HG02943 (cell line): ENCODE results near the gene CRKL.
"Not testable (repeated sequence)": the region's sequence is repeated elsewhere in the genome, so short reads cannot be mapped to it uniquely, and the experiment has no call there.

Experiments
- ATAC-seq: cut with Tn5 transposase; IDR thresholded peaks from one replicate; pipeline ENCODE4 v1.9.1; 2021; ENCODE audit warnings: mild to moderate bottlenecking, low read depth, moderate library complexity; ENCODE audit not compliant: unreplicated experiment

Gene CRKL

DNA sequence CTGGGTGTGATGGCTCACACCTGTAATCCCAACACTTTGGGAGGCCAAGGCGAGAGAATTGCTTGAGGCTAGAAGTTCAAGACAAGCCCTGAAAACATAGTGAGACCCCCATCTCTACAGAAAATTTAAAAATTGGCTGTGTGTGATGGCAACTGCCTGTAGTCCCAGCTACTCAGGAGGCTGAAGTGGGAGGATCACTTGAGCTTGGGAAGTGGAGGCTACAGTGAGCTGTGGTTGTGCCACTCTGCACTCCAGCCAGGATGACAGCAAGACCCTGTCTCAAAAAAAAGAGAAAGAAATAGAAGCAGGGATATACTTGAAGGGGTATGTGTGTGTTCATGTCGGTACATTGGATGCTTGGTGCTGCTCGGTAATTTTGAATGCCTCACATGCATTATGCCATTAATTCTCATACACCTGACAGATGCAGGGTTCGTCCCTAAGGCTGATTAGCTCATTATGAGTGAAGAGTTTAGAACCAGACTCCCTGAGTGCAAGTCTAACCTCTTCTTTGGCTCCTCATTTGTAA is 14.0 kb downstream of the CRKL start:
- ATAC-seq, result no peak

DNA sequence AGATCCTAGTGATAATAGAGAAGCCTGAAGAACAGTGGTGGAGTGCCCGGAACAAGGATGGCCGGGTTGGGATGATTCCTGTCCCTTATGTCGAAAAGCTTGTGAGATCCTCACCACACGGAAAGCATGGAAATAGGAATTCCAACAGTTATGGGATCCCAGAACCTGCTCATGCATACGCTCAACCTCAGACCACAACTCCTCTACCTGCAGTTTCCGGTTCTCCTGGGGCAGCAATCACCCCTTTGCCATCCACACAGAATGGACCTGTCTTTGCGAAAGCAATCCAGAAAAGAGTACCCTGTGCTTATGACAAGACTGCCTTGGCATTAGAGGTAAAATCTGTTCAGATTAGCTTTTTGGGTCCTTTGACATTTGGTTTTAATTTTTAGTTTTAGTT is 16.7 kb downstream of the CRKL start:
- no peak for ATAC-seq

- ATAC-seq, result not testable (repeated sequence)
Observed at GRCh38 chr22:20935049-20935448, 17.8 kb downstream of the CRKL start.

GRCh38 chr22:20935780-20936539 is 18.8 kb downstream of the CRKL start:
- not testable (repeated sequence) for ATAC-seq

DNA sequence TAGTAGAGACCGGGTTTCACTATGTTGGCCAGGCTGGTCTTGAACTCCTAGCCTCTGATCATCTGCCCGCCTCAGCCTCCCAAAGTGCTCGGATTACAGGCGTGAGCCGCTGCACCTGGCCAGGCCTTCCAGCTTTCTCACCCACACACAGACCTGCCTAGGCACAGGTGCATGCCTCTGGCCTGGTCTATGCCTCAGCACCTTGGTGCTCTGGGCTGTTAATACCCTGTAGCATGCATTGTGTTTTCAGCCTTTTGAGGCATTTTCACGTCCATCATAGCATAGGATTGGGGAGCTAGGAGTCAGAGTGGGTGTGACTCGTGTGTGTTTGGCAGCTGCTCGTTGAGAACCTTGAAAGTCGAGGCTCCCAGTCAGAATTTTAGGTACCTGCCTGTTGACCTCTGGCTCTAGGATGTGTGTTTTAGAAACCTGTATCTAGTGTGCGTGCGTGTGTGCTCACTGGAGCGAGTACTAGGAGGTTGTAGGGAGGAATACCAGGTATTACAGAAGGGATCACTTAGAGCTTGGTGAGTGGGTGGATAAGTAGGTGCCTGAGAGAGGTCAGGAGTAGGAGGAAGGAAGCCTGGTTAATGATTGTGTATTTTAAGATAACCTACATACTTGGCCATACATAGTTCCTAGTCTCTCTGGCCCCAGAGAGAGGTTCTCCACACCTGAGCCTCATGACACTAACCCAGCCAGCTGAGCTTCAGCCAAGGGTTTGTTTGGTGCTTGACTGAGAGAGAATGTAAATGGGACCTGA is 20.0 kb downstream of the CRKL start:
- ATAC-seq, result no peak

GRCh38 chr22:20937794-20938671 is 20.8 kb downstream of the CRKL start:
- ATAC-seq, result no peak

DNA sequence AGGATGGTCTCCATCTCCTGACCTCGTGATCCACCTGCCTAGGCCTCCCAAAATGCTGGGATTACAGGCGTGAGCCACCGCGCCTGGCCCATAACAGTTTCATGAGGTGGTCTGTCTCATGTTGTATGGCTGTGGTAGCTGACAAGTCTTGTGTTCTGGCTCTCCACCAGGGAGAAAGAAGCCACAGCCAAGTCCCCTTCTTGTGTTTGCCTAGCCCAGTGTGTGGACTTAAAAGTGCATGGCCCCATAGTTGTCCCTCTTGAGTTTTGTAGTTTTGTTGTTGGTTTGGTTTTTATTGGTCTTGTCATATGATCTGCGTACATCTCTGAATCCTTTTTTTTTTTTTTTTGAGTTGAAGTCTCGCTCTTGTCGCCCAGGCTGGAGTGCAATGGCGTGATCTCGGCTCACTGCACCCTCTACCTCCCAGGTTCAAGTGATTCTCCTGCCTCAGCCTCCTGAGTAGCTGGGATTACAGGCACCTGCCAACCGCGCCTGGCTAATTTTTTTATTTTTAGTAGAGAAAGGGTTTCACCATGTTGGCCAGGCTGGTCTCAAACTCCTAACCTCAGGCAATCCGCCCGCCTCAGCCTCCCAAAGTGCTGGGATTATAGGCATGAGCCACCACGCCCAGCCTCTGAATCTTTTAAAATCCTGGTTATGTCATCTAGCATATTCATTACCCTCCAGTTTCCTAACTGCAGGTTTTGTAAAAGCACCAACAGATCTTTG is 22.4 kb downstream of the CRKL start:
- ATAC-seq, result not testable (repeated sequence)

DNA sequence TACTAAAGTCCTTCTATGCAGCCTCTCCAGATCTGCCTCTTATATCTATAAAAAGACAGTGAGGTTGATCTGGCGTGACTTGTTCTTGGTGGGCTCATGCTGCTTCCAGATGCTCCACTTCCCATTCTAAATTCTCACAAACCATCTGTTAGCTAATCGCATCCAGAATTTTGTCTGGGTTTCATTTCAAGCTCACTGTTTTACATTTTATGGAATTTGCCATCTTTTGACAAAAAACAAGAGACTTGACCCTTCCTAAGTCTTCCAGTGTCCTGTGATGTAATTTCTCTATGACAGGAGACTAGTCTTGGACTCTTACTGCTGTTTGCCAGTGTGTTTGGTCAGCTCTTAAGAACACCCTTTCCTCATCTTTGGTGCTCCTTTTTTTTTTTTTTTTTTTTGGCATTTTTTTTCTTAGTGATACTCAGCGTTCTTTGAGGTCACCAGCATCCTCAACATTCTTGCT is 23.0 kb downstream of the CRKL start:
- ATAC-seq, result no peak

DNA sequence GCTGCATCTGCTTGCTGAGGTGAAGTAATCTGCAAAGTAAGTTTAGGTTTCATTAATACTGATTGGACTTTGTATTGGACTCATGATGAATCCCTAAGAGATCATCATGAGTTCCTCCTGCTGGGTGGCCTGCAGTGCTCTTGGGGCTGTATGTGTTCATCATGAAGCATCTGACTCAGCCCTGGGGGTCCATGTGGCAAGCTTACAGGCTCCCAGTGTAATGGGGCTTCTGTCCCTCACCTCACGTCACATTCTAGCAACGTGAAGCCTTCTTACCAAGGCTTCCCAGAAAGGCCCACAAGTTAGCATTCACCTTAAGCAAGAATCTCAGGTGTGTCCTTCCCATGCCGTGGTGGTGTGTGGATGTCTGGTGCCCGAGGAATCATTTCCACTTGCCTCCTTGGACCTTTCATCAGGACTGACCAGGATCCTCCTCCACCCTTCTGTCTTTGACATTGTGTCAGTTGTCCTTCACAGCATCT is 23.7 kb downstream of the CRKL start:
- ATAC-seq, result no peak

DNA sequence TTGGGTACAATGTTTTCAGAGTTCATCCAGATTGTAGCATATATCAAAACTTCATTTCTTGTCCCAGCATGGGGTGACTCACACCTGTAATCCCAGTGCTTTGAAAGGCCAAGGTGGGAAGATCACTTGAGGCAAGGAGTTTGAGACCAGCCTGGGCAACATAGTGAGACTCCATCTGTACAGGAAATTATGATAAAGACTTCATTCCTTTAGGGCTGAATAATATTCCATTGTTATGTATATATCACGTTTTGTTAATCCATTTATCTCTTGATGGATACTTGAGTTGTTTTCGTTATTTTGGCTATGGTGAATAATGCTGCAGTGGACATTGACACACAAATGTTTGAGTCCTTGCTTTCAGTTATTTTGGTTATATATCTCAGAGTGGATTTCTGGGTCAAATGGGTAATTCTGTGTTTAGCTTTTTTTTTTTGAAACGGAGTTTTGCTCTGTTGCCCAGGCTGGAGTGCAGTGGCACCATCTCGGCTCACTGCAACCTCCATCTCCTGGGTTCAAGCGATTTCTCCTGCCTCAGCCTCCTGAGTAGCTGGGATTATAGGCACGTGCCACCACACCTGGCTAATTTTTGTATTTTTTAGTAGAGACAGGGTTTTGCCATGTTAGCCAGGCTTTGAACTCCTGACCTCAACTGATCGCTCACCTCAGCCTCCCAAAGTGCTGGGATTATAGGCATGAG is 25.1 kb downstream of the CRKL start:
- not testable (repeated sequence) for ATAC-seq

DNA sequence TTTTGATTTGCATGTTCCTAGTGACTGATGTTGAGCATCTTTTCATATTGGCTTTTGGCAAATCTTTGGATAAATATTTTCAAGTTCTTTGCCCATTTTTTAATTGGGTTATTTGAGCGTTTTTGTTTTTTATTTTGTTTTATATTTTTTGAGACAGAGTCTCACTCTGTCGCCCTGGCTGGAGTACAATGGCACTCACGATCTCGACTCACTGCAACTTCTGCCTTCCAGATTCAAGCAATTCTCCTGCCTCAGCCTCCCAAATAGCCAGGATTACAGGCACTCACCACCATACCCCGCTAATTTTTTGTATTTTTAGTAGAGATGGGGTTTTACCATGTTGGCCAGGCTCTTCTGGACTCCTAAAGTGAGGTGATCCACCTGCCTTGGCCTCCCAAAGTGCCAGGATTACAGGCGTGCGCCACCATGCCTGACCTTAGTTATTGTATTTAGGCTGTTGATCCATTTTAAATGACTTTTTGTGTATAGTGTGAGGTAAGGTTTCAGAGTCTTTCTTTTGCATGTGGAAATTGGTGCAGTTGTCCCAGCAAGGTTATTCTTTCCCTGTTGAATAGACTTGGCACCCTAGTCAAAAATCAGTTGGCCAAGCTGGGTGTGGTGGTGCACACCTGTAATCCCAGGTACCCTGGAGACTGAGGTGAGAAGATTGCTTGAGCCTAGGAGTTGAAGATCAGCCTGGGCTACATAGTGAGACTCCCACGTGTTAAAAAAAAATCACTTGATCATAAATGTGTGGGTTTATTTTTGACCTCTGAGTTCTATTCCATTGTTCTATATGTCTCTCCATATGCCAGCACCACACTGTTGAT is 26.1 kb downstream of the CRKL start:
- ATAC-seq, result no peak

DNA sequence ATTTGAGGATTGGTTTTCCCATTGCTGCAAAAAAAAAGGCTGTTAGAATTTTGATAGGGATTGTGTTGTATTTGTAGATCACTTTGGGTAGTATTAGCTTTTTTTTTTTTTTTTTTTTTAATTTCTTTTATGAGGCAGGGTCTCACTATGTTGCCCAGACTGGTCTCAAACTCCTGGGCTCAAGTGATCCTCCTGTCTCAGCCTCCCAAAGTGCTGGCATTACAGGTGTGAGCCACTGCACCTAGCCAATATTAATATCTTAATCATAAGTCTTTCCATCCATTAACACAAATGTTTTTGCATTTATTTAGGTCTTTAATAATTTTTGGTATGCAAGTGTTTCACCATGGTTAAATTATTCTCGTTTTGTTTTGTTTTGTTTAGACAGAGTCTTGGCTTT is 26.8 kb downstream of the CRKL start:
- no peak for ATAC-seq

DNA sequence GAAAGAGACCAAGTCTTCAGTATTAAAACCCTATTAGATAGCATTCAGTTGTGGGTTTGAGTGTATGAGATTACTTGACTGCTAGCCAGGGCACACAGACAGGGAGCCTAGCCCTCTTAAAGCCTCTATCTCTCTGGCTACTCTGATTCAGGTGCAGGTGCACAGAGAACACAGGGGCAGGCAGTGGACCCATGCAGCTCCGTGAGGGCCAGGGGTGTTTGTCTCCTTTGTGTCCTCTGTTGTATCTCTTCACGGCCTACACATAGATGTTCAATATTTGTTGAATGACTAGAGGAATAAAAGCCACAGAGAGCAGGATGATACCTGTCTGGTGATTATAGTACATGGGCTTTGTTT is 28.3 kb downstream of the CRKL start:
- no peak for ATAC-seq

DNA sequence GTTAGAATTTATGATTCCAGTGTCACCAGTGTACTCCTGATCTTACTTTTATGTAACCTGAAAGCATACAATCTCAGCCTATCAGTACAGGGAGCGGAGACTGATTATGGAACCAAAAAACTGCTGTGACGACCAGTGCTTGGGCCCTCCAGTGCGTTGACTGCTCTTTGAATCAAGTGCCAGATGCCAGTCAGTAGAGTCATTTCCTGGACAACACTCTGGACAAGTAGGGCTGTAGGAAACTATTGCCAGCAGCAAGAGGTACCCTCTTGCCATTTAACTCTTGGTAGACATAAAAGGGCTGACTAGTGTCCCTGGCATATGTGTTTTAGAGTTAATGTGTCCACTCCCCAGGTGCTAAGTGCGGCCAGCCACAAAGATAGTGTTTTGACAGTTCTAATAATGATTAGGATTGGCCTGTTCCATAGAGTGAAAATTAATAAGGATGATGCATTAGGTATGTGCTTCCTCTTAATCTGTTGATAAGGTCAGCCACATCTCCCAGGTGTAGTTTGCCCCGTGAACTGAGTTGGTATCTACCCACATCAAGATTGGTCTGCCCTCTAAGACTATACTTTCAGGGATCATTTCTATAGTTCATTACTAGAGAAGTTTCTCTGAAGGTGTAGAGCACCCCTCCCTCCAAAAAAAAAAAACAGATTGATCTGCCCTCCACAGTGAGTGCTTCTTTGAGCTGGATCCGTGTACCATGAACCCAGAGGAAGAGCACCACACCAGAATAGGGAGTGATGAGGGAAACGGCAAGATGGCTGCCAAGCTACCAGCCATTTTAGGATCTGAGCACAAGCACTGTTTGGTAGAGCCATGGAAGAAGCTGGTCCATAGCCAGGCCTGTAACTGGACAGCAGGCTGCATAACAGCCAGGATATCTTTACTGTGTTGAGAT is 29.1 kb downstream of the CRKL start:
- no peak for ATAC-seq

DNA sequence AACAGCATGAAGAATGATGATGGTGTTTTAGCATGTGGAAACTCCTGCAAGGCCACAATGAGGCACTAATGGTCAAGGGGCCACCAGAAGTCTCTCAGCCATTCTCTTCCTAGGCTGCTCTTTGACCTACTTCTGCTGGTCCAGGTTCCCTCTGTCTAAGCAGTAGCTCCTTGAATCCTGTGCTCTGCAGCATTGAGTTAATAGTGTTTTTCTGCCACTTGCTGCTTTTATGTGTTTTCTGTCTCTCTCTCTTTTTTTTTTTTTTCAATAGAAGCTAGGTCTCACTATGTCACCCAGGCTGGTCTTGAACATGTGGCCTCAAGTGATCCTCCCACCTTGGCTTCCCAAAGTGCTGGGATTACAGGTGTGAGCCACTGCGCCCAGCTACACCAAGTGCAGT is 29.8 kb downstream of the CRKL start:
- ATAC-seq, result no peak

GRCh38 chr22:20948450-20948849 is 31.2 kb downstream of the CRKL start:
- no peak for ATAC-seq

- ATAC-seq, result no peak
Observed at GRCh38 chr22:20948989-20949388, 31.8 kb downstream of the CRKL start.
